Measurements from ENCODE around the gene ZNF718.
"Not testable (repeated sequence)": the region's sequence is repeated elsewhere in the genome, so short reads cannot be mapped to it uniquely, and the experiment has no call there.

ZNF718 gene

GRCh38 chr4:175986-176385 lies 51.7 kb downstream of the ZNF718 start:
- Histone ChIP-seq H3K4me1 (ENCODE audit: insufficient read depth, low read length) (no peaks in the 10 kb centered on the region), H2AFZ (ENCODE audit: low read depth, low read length) (no peak overlapping the region), H3K9me3 (ENCODE audit: low read length) (peaks cover 36% of the 10 kb centered on the region), H3K27me3 (ENCODE audit: insufficient read depth, low read length) (no peaks in the 10 kb centered on the region), H3K4me3 (ENCODE audit: low read length) (no peak overlapping the region), H3K36me3 (ENCODE audit: insufficient read depth, low read length) (no peaks in the 10 kb centered on the region)

- no peaks in the 10 kb centered on the region for H3K27me3 ChIP-seq (ENCODE audit: insufficient read depth, low read length)
- no peaks in the 10 kb centered on the region for H3K4me1 ChIP-seq (ENCODE audit: insufficient read depth, low read length)
- no peak overlapping the region for H2AFZ ChIP-seq (ENCODE audit: low read depth, low read length)
- no peaks in the 10 kb centered on the region for H3K36me3 ChIP-seq (ENCODE audit: insufficient read depth, low read length)
- no peak overlapping the region for H3K4me3 ChIP-seq (ENCODE audit: low read length)
- H3K9me3 ChIP-seq (ENCODE audit: low read length), result peaks cover 27% of the 10 kb centered on the region
Observed at GRCh38 chr4:176995-177394, 52.7 kb downstream of the ZNF718 start.

- H3K27me3 ChIP-seq (ENCODE audit: insufficient read depth, low read length); H2AFZ ChIP-seq (ENCODE audit: low read depth, low read length); H3K4me1 ChIP-seq (ENCODE audit: insufficient read depth, low read length); H3K36me3 ChIP-seq (ENCODE audit: insufficient read depth, low read length); H3K4me3 ChIP-seq (ENCODE audit: low read length): not testable (repeated sequence)
- peaks cover 15% of the 10 kb centered on the region for H3K9me3 ChIP-seq (ENCODE audit: low read length)
Observed at GRCh38 chr4:182225-182624, 57.9 kb downstream of the ZNF718 start.

- no peaks in the 10 kb centered on the region for H3K36me3 ChIP-seq (ENCODE audit: insufficient read depth, low read length)
- H3K4me3 ChIP-seq (ENCODE audit: low read length), result no peak overlapping the region
- H3K9me3 ChIP-seq (ENCODE audit: low read length), result peaks cover 26% of the 10 kb centered on the region
Observed at GRCh38 chr4:188091-188490, 63.8 kb downstream of the ZNF718 start.

DNA sequence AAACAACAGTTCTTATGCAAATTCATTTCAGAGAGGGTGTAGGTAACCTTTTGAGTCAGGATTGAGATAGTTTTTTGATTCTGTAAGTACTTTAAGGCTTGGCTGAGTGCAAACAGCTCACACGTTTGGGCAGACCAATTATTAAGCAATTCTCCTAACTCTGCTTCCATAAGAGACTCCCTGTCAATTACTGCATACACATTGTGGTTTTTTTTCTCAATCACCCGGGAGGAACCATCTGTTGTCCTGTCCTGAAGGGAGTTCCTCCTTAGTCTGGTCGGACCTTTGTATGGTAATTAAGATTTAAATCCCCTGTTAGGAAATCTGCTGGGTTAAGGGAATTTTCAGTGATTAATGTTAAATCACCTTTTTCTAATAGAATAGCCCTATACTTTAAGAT lies 70.9 kb downstream of the ZNF718 start:
- not testable (repeated sequence) for H3K27me3 ChIP-seq (ENCODE audit: insufficient read depth, low read length); H3K4me3 ChIP-seq (ENCODE audit: low read length); H3K4me1 ChIP-seq (ENCODE audit: insufficient read depth, low read length); H2AFZ ChIP-seq (ENCODE audit: low read depth, low read length); H3K36me3 ChIP-seq (ENCODE audit: insufficient read depth, low read length)
- peaks cover 12% of the 10 kb centered on the region for H3K9me3 ChIP-seq (ENCODE audit: low read length)

More at GRCh38 chr4:188091-188490, 63.8 kb downstream of the ZNF718 start:
- Histone ChIP-seq H2AFZ (ENCODE audit: low read depth, low read length) (no peak overlapping the region), H3K4me1 (ENCODE audit: insufficient read depth, low read length) (no peaks in the 10 kb centered on the region), H3K27me3 (ENCODE audit: insufficient read depth, low read length) (no peaks in the 10 kb centered on the region)

DNA sequence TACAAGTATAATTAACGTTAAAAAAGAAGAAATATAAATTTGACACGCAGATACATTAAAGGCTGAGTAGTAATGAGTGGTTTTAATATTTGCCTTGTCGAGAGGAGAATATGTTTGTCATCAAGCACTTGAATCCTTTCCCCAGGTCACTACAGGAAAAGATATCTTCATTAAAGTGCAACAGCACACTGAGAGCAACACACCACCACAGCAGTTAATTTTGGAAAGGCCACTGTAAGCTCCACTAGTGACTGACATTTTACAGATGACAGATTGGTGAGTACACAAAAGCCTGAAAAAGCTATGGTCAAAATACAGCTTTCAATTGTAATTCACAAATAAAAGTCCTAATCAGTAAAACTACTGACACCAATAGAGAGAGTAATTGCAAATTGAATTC lies 76.6 kb downstream of the ZNF718 start:
- Histone ChIP-seq H3K9me3 (ENCODE audit: low read length) (peaks cover 35% of the 10 kb centered on the region), H3K36me3 (ENCODE audit: insufficient read depth, low read length) (peaks cover 11% of the 10 kb centered on the region), H3K27me3 (ENCODE audit: insufficient read depth, low read length) (no peaks in the 10 kb centered on the region), H3K4me1 (ENCODE audit: insufficient read depth, low read length) (no peaks in the 10 kb centered on the region), H2AFZ (ENCODE audit: low read depth, low read length) (no peak overlapping the region), H3K4me3 (ENCODE audit: low read length) (no peak overlapping the region)

DNA sequence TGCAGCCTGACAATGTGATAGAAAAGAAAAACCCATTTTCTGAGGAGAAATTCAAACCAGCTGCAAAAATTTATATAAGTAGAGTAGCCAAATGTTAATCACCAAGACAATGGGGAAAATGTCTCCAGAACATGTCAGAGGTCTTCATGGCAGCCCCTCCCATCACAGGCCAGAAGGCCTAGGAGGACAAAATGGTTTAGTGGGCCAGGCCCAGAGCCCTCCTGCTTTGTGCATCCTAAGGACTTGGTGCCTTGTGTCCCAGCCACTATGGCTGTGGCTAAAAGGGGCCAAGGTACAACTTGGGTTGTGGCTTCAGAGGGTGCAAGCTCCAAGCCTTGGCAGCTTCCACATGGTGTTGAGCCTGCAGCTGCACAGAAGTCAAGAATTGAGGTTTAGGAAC lies 78.5 kb downstream of the ZNF718 start:
- not testable (repeated sequence) for H3K27me3 ChIP-seq (ENCODE audit: insufficient read depth, low read length); H3K4me1 ChIP-seq (ENCODE audit: insufficient read depth, low read length); H3K4me3 ChIP-seq (ENCODE audit: low read length); H2AFZ ChIP-seq (ENCODE audit: low read depth, low read length)
- Histone ChIP-seq H3K36me3 (ENCODE audit: insufficient read depth, low read length) (peaks cover 11% of the 10 kb centered on the region), H3K9me3 (ENCODE audit: low read length) (peaks cover 40% of the 10 kb centered on the region)

DNA sequence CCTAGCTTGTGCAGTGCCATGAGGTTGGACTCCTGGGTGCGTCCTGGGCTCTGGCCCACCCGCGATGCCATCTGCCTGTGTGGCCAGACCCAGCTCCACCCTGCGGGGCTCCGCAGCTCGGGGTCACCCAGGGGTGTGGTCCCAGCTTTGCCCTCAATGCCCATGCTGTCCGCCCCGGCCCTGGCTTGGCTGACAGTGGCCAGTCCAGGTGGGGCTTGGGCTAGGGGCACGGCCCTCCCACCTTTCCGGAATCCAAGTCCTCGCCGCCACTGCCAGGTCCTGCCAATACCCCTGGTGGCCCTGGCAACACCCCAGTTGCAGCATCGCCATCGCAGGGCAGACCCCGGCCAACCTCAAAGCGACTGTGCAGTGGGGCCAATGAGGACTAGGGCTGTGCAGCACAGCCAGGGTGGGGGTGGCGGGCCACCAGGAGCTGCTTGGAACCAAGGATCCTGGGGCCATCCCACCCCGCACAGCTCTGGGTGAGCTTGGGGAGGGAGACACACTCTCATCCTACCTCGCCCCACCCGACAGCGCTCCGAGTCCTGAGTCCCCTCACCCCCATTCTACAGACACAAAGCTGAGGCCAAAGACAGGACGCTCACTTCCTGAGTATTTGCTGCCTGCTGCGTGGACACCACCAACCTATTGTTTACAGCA lies 80.9 kb downstream of the ZNF718 start:
- Histone ChIP-seq H3K27me3 (ENCODE audit: insufficient read depth, low read length) (no peaks in the 10 kb centered on the region), H3K36me3 (ENCODE audit: insufficient read depth, low read length) (peaks cover 11% of the 10 kb centered on the region), H2AFZ (ENCODE audit: low read depth, low read length) (no peak overlapping the region), H3K4me1 (ENCODE audit: insufficient read depth, low read length) (no peaks in the 10 kb centered on the region), H3K4me3 (ENCODE audit: low read length) (no peak overlapping the region), H3K9me3 (ENCODE audit: low read length) (peaks cover 37% of the 10 kb centered on the region)

DNA sequence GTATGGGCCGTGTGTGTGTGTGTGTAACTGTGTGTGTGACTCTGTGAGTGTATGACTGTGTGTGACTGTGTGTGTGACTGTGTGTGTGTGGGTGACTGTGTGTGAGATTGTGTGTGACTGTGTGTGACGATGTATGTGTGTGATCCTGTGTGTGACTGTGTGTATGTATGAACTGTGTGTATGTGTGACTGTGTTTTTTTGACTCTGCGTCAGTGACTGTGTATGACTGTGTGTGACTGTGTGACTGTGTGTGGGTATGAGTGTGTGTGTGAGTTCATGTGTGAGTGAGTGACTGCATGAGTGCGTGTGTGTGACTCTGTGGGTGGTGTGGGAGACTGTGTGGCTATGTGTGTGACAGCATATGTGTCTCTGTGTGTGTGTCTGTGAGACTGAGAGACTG lies 81.8 kb downstream of the ZNF718 start:
- no peak overlapping the region for H3K4me3 ChIP-seq (ENCODE audit: low read length)
- H3K27me3 ChIP-seq (ENCODE audit: insufficient read depth, low read length), result no peaks in the 10 kb centered on the region
- peaks cover 11% of the 10 kb centered on the region for H3K36me3 ChIP-seq (ENCODE audit: insufficient read depth, low read length)
- peaks cover 35% of the 10 kb centered on the region for H3K9me3 ChIP-seq (ENCODE audit: low read length)
- no peak overlapping the region for H2AFZ ChIP-seq (ENCODE audit: low read depth, low read length)
- H3K4me1 ChIP-seq (ENCODE audit: insufficient read depth, low read length), result no peaks in the 10 kb centered on the region

- not testable (repeated sequence) for H2AFZ ChIP-seq (ENCODE audit: low read depth, low read length)
Observed at GRCh38 chr4:208416-209096, 84.3 kb downstream of the ZNF718 start.

GRCh38 chr4:211033-211511 lies 86.8 kb downstream of the ZNF718 start:
- Histone ChIP-seq H3K36me3 (ENCODE audit: insufficient read depth, low read length) (peaks cover 3% of the 10 kb centered on the region), H3K9me3 (ENCODE audit: low read length) (peaks cover 32% of the 10 kb centered on the region), H3K27me3 (ENCODE audit: insufficient read depth, low read length) (no peaks in the 10 kb centered on the region), H3K4me3 (ENCODE audit: low read length) (no peak overlapping the region), H2AFZ (ENCODE audit: low read depth, low read length) (no peak overlapping the region), H3K4me1 (ENCODE audit: insufficient read depth, low read length) (no peaks in the 10 kb centered on the region)

More at GRCh38 chr4:208416-209096, 84.3 kb downstream of the ZNF718 start:
- H3K36me3 ChIP-seq (ENCODE audit: insufficient read depth, low read length); H3K4me3 ChIP-seq (ENCODE audit: low read length); H3K4me1 ChIP-seq (ENCODE audit: insufficient read depth, low read length); H3K27me3 ChIP-seq (ENCODE audit: insufficient read depth, low read length): not testable (repeated sequence)
- peaks cover 31% of the 10 kb centered on the region for H3K9me3 ChIP-seq (ENCODE audit: low read length)

GRCh38 chr4:212438-213188 lies 88.3 kb downstream of the ZNF718 start:
- Histone ChIP-seq H2AFZ (ENCODE audit: low read depth, low read length) (no peak overlapping the region), H3K9me3 (ENCODE audit: low read length) (peaks cover 33% of the 10 kb centered on the region), H3K27me3 (ENCODE audit: insufficient read depth, low read length) (no peaks in the 10 kb centered on the region), H3K4me1 (ENCODE audit: insufficient read depth, low read length) (no peaks in the 10 kb centered on the region), H3K36me3 (ENCODE audit: insufficient read depth, low read length) (peaks cover 3% of the 10 kb centered on the region), H3K4me3 (ENCODE audit: low read length) (peak overlapping the region; percentile 54)

DNA sequence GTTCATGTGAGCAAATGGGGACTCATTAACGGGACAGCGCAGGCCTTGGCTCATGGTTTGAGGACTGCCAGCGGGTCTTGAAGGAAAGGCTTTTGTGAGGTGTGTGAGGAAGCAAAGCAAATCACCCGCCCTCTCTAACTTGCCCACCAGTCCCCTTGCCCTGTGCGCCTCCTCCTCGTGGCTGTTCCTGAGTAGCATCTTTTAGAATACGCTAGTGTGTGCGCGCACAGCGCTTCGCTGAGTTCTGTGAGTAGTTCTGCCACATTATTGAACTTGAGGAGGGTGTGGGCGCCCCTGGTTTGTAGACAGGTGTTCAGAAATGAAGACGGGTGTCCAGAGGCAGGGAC lies 88.9 kb downstream of the ZNF718 start:
- Histone ChIP-seq H3K9me3 (ENCODE audit: low read length) (peaks cover 33% of the 10 kb centered on the region), H3K4me3 (ENCODE audit: low read length) (peak overlapping the region; percentile 54)
- H3K4me1 ChIP-seq (ENCODE audit: insufficient read depth, low read length), result not testable (repeated sequence)

More for the DNA sequence above, 88.9 kb downstream of the ZNF718 start:
- not testable (repeated sequence) for H3K27me3 ChIP-seq (ENCODE audit: insufficient read depth, low read length); H2AFZ ChIP-seq (ENCODE audit: low read depth, low read length); H3K36me3 ChIP-seq (ENCODE audit: insufficient read depth, low read length)
